GM12878 (cell line): ENCODE measurements around the gene RAB15.

Experiments
- EZH2 ChIP-seq: IDR thresholded peaks from 2 replicates; pipeline ENCODE4 v1.6.1; 2012; ENCODE audit warnings: low read depth, mild to moderate bottlenecking, control low read depth, inconsistent platforms, low read length, borderline replicate concordance; ENCODE audit not compliant: control insufficient read depth
- NRF1 ChIP-seq: conservative IDR thresholded peaks from 2 replicates; pipeline ENCODE4 v1.6.1; 2011; ENCODE audit warnings: mild to moderate bottlenecking, low read depth, low read length, improper control_type of control experiment

DNA sequence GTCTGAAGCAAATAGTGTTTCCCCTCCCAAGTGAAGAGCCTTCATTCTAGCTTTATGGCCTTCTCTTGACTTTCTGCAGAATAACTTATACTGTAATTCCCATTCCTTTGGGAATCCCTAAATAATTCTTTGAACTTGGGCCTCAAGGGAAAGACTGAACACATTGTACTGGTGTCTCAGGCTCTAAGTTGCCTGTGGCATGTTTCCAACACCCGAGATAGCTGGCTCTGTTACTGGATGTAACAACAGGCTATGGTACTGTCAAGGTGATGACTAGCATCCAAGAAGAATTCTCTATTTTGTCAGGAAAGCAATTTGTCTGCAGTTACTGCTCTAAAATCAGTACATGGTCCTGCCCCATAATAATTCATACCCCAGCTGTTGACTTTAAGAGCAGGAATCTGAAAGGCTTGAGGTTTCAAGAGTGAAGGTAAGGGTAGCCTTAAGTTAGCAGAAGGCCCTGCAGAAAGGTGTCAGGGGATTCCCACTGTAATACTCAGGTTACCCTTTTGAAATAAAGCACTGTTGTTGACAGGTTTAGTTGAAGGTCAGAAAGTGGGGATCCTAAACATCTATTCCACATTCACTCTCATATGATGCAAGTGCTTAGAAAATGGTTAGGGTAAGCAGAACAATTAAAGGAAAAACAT lies 34.8 kb downstream of the RAB15 start:
- no peak for TF ChIP-seq NRF1
- no peak for TF ChIP-seq EZH2
